ENCODE measurements around the gene ACOX2.

The ACOX2 gene

GRCh38 chr3:58473275-58473674 lies 63.7 kb downstream of the ACOX2 start:
- DNase-seq (ENCODE audit: low spot score) = no peak

- peak; percentile 65 for DNase-seq (ENCODE audit: low spot score)
Measured at GRCh38 chr3:58471025-58471887, 65.7 kb downstream of the ACOX2 start.

- DNase-seq (ENCODE audit: low spot score) = no peak
Measured at GRCh38 chr3:58470363-58471024, 66.5 kb downstream of the ACOX2 start.

GRCh38 chr3:58469096-58469495 lies 67.9 kb downstream of the ACOX2 start:
- no peak for DNase-seq (ENCODE audit: low spot score)

- no peak for DNase-seq (ENCODE audit: low spot score)
Measured at GRCh38 chr3:58466899-58467563, 70.0 kb downstream of the ACOX2 start.

- no peak for DNase-seq (ENCODE audit: low spot score)
Measured at GRCh38 chr3:58464866-58465265, 72.1 kb downstream of the ACOX2 start.

GRCh38 chr3:58463942-58464271 lies 73.1 kb downstream of the ACOX2 start:
- DNase-seq (ENCODE audit: low spot score) = no peak

GRCh38 chr3:58463181-58463941 lies 73.6 kb downstream of the ACOX2 start:
- peak; percentile 89 for DNase-seq (ENCODE audit: low spot score)

GRCh38 chr3:58462829-58463180 lies 74.2 kb downstream of the ACOX2 start:
- no peak for DNase-seq (ENCODE audit: low spot score)

- DNase-seq (ENCODE audit: low spot score) = no peak
Measured at GRCh38 chr3:58459160-58459559, 77.8 kb downstream of the ACOX2 start.
